ENCODE data around the gene CTSK.

CTSK gene

DNA sequence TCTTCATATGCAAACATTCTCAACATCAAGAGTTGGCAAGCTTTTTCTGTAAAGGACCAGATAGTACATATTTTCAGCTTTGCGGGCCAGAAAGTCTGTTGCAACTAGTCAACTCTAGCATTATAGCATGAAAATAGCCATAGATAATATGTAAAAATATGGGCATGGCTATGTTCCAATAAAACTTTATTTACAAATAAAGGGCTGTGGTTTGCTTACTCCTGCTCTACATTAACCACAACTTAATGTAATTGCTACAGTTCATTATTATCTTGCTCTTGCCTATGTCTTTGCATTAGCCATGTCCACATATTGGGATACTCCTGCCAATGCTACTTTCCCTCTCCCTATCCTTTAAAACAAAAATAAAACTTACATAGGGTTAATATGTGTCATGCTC lies 24.5 kb upstream of the CTSK start:
- Histone ChIP-seq H3K27me3 (ENCODE audit: insufficient read depth, low read length) (no peaks in the 10 kb centered on the region), H3K36me3 (ENCODE audit: insufficient read depth, low read length) (peaks cover 43% of the 10 kb centered on the region), H3K4me1 (ENCODE audit: control insufficient read depth, insufficient read depth, low read length, unreplicated experiment) (no peaks in the 10 kb centered on the region), H3K79me2 (ENCODE audit: control insufficient read depth, insufficient read depth, low read length, unreplicated experiment) (no peaks in the 10 kb centered on the region), H3K4me3 (ENCODE audit: low read depth, low read length) (no peak overlapping the region), H2AFZ (ENCODE audit: low read length, unreplicated experiment) (no peak overlapping the region), H3K27ac (ENCODE audit: low read depth, low read length) (no peak overlapping the region)

GRCh38 chr1:150829751-150830150 lies 21.7 kb upstream of the CTSK start:
- H3K36me3 ChIP-seq (ENCODE audit: insufficient read depth, low read length) = peaks cover 44% of the 10 kb centered on the region
- H2AFZ ChIP-seq (ENCODE audit: low read length, unreplicated experiment) = no peak overlapping the region
- no peaks in the 10 kb centered on the region for H3K27me3 ChIP-seq (ENCODE audit: insufficient read depth, low read length)
- H3K4me1 ChIP-seq (ENCODE audit: control insufficient read depth, insufficient read depth, low read length, unreplicated experiment) = no peaks in the 10 kb centered on the region
- no peak overlapping the region for H3K27ac ChIP-seq (ENCODE audit: low read depth, low read length)
- H3K79me2 ChIP-seq (ENCODE audit: control insufficient read depth, insufficient read depth, low read length, unreplicated experiment) = no peaks in the 10 kb centered on the region
- H3K4me3 ChIP-seq (ENCODE audit: low read depth, low read length) = no peak overlapping the region

- Histone ChIP-seq H3K27me3 (ENCODE audit: insufficient read depth, low read length) (no peaks in the 10 kb centered on the region), H3K36me3 (ENCODE audit: insufficient read depth, low read length) (peaks cover 30% of the 10 kb centered on the region), H3K79me2 (ENCODE audit: control insufficient read depth, insufficient read depth, low read length, unreplicated experiment) (no peaks in the 10 kb centered on the region), H2AFZ (ENCODE audit: low read length, unreplicated experiment) (no peak overlapping the region), H3K4me1 (ENCODE audit: control insufficient read depth, insufficient read depth, low read length, unreplicated experiment) (peaks cover under 1% of the 10 kb centered on the region), H3K4me3 (ENCODE audit: low read depth, low read length) (no peak overlapping the region), H3K27ac (ENCODE audit: low read depth, low read length) (no peak overlapping the region)
Observed at GRCh38 chr1:150826299-150826698, 18.2 kb upstream of the CTSK start.

DNA sequence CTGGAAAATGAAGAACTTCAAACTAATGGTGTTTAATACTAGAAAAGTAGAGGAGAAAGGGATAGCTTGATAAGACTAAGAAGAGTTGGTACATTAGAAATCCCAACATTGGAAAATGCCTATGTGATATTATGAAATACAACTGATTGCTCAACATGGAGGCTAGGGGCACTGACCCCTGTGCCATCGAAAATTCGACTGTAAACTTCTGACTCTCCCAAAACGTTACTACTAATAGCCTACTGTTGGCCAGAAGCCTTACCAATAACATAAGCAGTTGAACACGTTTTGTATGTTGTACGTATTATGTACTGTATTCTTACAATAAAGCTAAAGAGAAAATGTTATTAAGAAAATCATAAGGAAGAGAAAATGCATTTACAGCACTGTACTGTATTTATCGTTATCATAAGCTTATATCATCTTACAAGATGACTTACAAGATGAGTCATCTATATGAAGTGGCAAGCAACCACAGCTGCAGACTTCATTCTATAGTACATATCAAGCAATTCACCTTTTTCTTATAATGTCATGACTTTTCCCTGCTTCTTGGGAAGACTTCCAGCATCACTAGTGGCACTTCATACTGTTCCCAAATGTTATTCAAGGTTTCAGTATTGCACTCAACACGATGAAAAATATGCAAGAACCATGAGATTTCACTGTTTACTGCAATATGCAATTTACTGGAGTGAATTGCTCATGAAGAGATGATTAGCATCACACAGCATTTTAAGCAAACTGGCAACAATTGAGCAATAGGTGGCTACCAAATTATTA lies 12.9 kb upstream of the CTSK start:
- Histone ChIP-seq H3K4me1 (ENCODE audit: control insufficient read depth, insufficient read depth, low read length, unreplicated experiment) (peaks cover 16% of the 10 kb centered on the region), H3K27me3 (ENCODE audit: insufficient read depth, low read length) (no peaks in the 10 kb centered on the region), H3K27ac (ENCODE audit: low read depth, low read length) (peak overlapping the region; percentile 39; the same call in 1 of the 2 replicates), H3K36me3 (ENCODE audit: insufficient read depth, low read length) (peaks cover 22% of the 10 kb centered on the region), H2AFZ (ENCODE audit: low read length, unreplicated experiment) (no peak overlapping the region), H3K4me3 (ENCODE audit: low read depth, low read length) (no peak overlapping the region), H3K79me2 (ENCODE audit: control insufficient read depth, insufficient read depth, low read length, unreplicated experiment) (no peaks in the 10 kb centered on the region)

GRCh38 chr1:150815871-150816270 lies 7.8 kb upstream of the CTSK start:
- H3K36me3 ChIP-seq (ENCODE audit: insufficient read depth, low read length) = peaks cover 28% of the 10 kb centered on the region

DNA sequence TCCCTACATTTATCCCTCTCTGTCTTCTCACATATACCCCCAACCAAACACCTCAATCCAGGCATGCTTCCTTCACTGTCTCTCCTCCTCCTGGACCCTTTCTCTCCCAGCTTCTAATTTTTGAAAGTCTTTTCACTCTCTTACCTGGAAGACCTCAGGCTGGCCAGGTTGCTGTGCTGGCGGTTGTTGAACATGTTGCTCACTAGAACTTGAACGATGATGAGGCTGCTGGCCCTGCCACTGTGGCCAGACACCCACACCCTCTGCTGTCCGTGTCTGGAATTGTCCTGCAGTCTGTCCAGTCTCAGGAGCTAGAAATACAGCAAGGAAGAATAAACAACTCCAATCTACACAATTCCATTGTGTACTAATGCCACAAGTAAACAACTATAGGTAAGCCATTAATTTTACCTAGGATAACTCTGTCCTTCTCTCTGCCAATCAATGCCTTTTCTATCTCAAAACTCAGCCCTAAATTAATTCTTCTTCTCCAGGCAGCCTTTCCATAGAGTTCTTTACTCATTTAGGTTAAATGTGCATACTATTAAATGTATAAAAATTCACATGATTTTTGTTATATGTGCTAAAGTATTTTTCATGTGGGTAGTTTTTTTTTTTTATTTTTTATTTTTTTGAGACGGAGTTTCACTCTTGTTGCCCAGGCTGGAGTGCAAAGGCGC lies 5.1 kb upstream of the CTSK start:
- no peak overlapping the region for H2AFZ ChIP-seq (ENCODE audit: low read length, unreplicated experiment)
- H3K36me3 ChIP-seq (ENCODE audit: insufficient read depth, low read length) = peaks cover 23% of the 10 kb centered on the region
- no peaks in the 10 kb centered on the region for H3K27me3 ChIP-seq (ENCODE audit: insufficient read depth, low read length)
- no peak overlapping the region for H3K4me3 ChIP-seq (ENCODE audit: low read depth, low read length)
- H3K4me1 ChIP-seq (ENCODE audit: control insufficient read depth, insufficient read depth, low read length, unreplicated experiment) = peaks cover 20% of the 10 kb centered on the region
- no peaks in the 10 kb centered on the region for H3K79me2 ChIP-seq (ENCODE audit: control insufficient read depth, insufficient read depth, low read length, unreplicated experiment)
- no peak overlapping the region for H3K27ac ChIP-seq (ENCODE audit: low read depth, low read length)

More at GRCh38 chr1:150815871-150816270, 7.8 kb upstream of the CTSK start:
- Histone ChIP-seq H3K27ac (ENCODE audit: low read depth, low read length) (no peak overlapping the region), H3K4me3 (ENCODE audit: low read depth, low read length) (no peak overlapping the region), H2AFZ (ENCODE audit: low read length, unreplicated experiment) (no peak overlapping the region), H3K79me2 (ENCODE audit: control insufficient read depth, insufficient read depth, low read length, unreplicated experiment) (no peaks in the 10 kb centered on the region), H3K27me3 (ENCODE audit: insufficient read depth, low read length) (no peaks in the 10 kb centered on the region), H3K4me1 (ENCODE audit: control insufficient read depth, insufficient read depth, low read length, unreplicated experiment) (peaks cover 11% of the 10 kb centered on the region)

- H3K4me3 ChIP-seq (ENCODE audit: low read depth, low read length) = no peak overlapping the region
- peaks cover 14% of the 10 kb centered on the region for H3K36me3 ChIP-seq (ENCODE audit: insufficient read depth, low read length)
- H3K4me1 ChIP-seq (ENCODE audit: control insufficient read depth, insufficient read depth, low read length, unreplicated experiment) = peaks cover 34% of the 10 kb centered on the region
- H3K27me3 ChIP-seq (ENCODE audit: insufficient read depth, low read length) = no peaks in the 10 kb centered on the region
- no peak overlapping the region for H3K27ac ChIP-seq (ENCODE audit: low read depth, low read length)
- H2AFZ ChIP-seq (ENCODE audit: low read length, unreplicated experiment) = no peak overlapping the region
- H3K79me2 ChIP-seq (ENCODE audit: control insufficient read depth, insufficient read depth, low read length, unreplicated experiment) = no peaks in the 10 kb centered on the region
Observed at GRCh38 chr1:150810958-150811659, 3.0 kb upstream of the CTSK start.

DNA sequence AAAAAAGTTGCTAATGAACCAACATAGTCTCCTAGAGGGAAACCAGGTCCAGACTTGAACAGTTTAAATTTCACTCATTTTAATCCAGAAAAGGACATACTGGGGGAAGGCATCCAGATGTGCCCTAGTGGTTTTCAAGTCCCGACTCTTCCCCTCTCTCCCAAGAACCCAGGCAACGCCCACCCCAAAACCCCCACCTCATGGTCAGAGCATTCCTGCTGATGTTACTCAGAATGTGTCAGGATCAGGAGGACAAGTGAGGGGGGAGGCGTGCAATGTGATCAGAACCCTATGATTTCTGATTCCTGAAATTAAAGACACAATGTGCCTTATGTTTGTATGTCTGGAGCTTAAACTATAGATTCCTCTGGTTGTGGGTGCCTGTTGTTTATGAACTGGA lies 1.6 kb upstream of the CTSK start:
- Histone ChIP-seq H3K79me2 (ENCODE audit: control insufficient read depth, insufficient read depth, low read length, unreplicated experiment) (no peaks in the 10 kb centered on the region), H3K27ac (ENCODE audit: low read depth, low read length) (peak overlapping the region; percentile 30; the same call in 1 of the 2 replicates), H3K4me3 (ENCODE audit: low read depth, low read length) (no peak overlapping the region), H3K27me3 (ENCODE audit: insufficient read depth, low read length) (no peaks in the 10 kb centered on the region), H2AFZ (ENCODE audit: low read length, unreplicated experiment) (no peak overlapping the region), H3K4me1 (ENCODE audit: control insufficient read depth, insufficient read depth, low read length, unreplicated experiment) (peaks cover 34% of the 10 kb centered on the region), H3K36me3 (ENCODE audit: insufficient read depth, low read length) (peaks cover 14% of the 10 kb centered on the region)

DNA sequence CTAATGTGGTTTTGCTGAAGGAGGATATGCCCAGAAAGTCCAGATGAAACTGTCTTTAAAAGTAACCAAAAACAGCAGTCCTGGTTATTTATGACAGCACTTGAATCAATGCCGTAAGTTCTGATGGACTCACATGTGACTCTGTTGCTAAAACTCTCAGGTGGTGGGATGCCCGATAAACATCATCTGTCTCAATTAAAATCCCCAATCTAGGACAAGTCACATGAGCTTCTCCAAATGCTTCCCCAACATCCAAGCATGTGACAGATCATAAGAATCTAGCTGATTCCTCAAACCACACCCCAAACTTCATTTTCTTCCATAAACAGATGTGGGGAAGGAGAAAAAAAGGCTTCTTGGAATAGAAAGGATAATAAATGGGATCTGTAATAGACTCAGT lies 786 bp upstream of the CTSK start:
- no peaks in the 10 kb centered on the region for H3K27me3 ChIP-seq (ENCODE audit: insufficient read depth, low read length)
- H2AFZ ChIP-seq (ENCODE audit: low read length, unreplicated experiment) = no peak overlapping the region
- no peaks in the 10 kb centered on the region for H3K79me2 ChIP-seq (ENCODE audit: control insufficient read depth, insufficient read depth, low read length, unreplicated experiment)
- peak overlapping the region; percentile 77 for H3K4me3 ChIP-seq (ENCODE audit: low read depth, low read length)
- H3K27ac ChIP-seq (ENCODE audit: low read depth, low read length) = peak overlapping the region; percentile 57
- H3K4me1 ChIP-seq (ENCODE audit: control insufficient read depth, insufficient read depth, low read length, unreplicated experiment) = peaks cover 34% of the 10 kb centered on the region
- H3K36me3 ChIP-seq (ENCODE audit: insufficient read depth, low read length) = peaks cover 11% of the 10 kb centered on the region

GRCh38 chr1:150807249-150808023 lies 624 bp downstream of the CTSK start:
- no peaks in the 10 kb centered on the region for H3K79me2 ChIP-seq (ENCODE audit: control insufficient read depth, insufficient read depth, low read length, unreplicated experiment)
- peak overlapping the region; percentile 77 for H3K4me3 ChIP-seq (ENCODE audit: low read depth, low read length)
- H3K36me3 ChIP-seq (ENCODE audit: insufficient read depth, low read length) = peaks cover 10% of the 10 kb centered on the region; the same call in 1 of the 2 replicates
- H3K27ac ChIP-seq (ENCODE audit: low read depth, low read length) = peak overlapping the region; percentile 57; the same call in 1 of the 2 replicates
- peaks cover 34% of the 10 kb centered on the region for H3K4me1 ChIP-seq (ENCODE audit: control insufficient read depth, insufficient read depth, low read length, unreplicated experiment)
- H2AFZ ChIP-seq (ENCODE audit: low read length, unreplicated experiment) = no peak overlapping the region
- no peaks in the 10 kb centered on the region for H3K27me3 ChIP-seq (ENCODE audit: insufficient read depth, low read length)
